ENCODE measurements around the gene AP1G2. TPM values are rescaled to one million over a fixed set of nuclear protein-coding genes. Genes with fewer than 3 reads are reported as not detected.

The AP1G2 gene
- polyA plus RNA-seq, 1 of the 3 experiments (the other 2 are of a cell fraction), result 88.3 TPM

DNA sequence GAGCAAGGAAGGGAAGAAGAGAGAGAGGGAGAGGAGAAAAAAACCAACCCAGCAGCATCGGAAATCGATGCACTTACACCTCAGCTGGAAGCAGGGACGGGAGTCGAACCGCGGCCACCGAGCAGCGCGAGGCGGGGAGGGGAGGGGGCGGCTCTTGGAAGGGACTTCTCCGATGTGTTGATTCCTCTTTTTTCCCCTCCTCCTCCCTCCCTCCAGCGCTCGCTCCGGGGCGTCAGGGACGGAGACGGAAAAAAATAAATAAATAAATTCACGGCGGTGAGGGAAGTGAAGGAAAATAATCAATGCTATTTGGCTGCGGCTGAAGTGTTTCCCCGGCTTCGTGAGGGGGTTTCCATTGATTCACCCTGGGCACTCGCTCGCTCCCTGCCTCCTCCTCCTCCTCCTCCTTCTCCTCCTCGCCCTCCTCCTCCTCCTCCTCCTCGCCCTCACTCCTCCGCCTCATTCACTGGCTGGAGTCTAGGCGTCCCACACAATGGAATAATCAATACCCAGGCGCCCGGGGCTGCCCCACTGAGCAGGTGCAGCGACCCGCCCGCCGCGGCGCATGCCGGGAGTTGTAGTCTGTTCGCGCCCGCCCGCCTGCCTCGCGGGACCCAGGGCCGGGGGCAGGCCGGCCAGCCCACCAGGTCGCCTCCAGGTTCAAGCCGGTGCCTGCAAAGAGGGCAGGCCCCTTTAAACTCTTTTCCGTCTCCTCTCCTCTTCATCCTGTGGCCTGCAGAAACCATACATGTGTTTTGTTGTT lies 16.1 kb downstream of the AP1G2 start, which contains the start of gene ZFHX2:
Gene ZFHX2 (minus strand): TSS at position 500 of the 763 bp plus-strand sequence. CDS start 16,440 bp downstream, outside the sequence.
- POLR2A ChIA-PET, result no interaction called here
- TF ChIP-seq, protein P1, sequence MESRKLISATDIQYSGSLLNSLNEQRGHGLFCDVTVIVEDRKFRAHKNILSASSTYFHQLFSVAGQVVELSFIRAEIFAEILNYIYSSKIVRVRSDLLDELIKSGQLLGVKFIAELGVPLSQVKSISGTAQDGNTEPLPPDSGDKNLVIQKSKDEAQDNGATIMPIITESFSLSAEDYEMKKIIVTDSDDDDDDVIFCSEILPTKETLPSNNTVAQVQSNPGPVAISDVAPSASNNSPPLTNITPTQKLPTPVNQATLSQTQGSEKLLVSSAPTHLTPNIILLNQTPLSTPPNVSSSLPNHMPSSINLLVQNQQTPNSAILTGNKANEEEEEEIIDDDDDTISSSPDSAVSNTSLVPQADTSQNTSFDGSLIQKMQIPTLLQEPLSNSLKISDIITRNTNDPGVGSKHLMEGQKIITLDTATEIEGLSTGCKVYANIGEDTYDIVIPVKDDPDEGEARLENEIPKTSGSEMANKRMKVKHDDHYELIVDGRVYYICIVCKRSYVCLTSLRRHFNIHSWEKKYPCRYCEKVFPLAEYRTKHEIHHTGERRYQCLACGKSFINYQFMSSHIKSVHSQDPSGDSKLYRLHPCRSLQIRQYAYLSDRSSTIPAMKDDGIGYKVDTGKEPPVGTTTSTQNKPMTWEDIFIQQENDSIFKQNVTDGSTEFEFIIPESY (IDR thresholded peaks at IDR 0.05; ENCODE audit: borderline replicate concordance, low read depth), result peak; percentile 65; the same call in 1 of the 2 replicates
- no peak for TF ChIP-seq RAD21 (IDR thresholded peaks at IDR 0.05; ENCODE audit: low read length)
- TF ChIP-seq, protein P2, sequence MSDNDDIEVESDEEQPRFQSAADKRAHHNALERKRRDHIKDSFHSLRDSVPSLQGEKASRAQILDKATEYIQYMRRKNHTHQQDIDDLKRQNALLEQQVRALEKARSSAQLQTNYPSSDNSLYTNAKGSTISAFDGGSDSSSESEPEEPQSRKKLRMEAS (IDR thresholded peaks at IDR 0.05; ENCODE audit: low read depth), result no peak
- TF ChIP-seq, protein P3, sequence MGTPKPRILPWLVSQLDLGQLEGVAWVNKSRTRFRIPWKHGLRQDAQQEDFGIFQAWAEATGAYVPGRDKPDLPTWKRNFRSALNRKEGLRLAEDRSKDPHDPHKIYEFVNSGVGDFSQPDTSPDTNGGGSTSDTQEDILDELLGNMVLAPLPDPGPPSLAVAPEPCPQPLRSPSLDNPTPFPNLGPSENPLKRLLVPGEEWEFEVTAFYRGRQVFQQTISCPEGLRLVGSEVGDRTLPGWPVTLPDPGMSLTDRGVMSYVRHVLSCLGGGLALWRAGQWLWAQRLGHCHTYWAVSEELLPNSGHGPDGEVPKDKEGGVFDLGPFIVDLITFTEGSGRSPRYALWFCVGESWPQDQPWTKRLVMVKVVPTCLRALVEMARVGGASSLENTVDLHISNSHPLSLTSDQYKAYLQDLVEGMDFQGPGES (IDR thresholded peaks at IDR 0.05; ENCODE audit: low read depth, low read length), result no peak
- TF ChIP-seq FOXJ3 (CRISPR knock-in tag; IDR thresholded peaks at IDR 0.05), result no peak
- peak; percentile 67 for TF ChIP-seq NRF1 (IDR thresholded peaks at IDR 0.05; ENCODE audit: low read depth, low read length)
- no peak for TF ChIP-seq YY1 (IDR thresholded peaks at IDR 0.05; ENCODE audit: low read depth)
- TF ChIP-seq, protein P4, sequence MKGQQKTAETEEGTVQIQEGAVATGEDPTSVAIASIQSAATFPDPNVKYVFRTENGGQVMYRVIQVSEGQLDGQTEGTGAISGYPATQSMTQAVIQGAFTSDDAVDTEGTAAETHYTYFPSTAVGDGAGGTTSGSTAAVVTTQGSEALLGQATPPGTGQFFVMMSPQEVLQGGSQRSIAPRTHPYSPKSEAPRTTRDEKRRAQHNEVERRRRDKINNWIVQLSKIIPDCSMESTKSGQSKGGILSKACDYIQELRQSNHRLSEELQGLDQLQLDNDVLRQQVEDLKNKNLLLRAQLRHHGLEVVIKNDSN (IDR thresholded peaks at IDR 0.05; ENCODE audit: borderline replicate concordance, low read depth), result no peak
- TF ChIP-seq POLR2AphosphoS5 (IDR thresholded peaks at IDR 0.05; ENCODE audit: low read depth, low read length), result peak; percentile 24; the same call in 1 of the 2 replicates
- no peak for TF ChIP-seq SIN3A (IDR thresholded peaks at IDR 0.05; ENCODE audit: borderline replicate concordance, low read depth, low read length)
- no peak for TF ChIP-seq SMC3 (IDR thresholded peaks at IDR 0.05; ENCODE audit: low read depth, low read length)
- no peak for TF ChIP-seq RFX5 (IDR thresholded peaks at IDR 0.05; ENCODE audit: low read length)
- 0 out of 2 replicates have a peak, but pooled peaks have one; percentile 33 for TF ChIP-seq RCOR1 (IDR thresholded peaks at IDR 0.05; ENCODE audit: low read length)
- TF ChIP-seq NFIC (IDR thresholded peaks at IDR 0.05; ENCODE audit: borderline replicate concordance), result no peak
- TF ChIP-seq RXRA (IDR thresholded peaks at IDR 0.05; ENCODE audit: borderline replicate concordance, low read depth), result no peak
- no peak for TF ChIP-seq FOXM1 (IDR thresholded peaks at IDR 0.05; ENCODE audit: low read depth)
- no peak for TF ChIP-seq FOSL2 (IDR thresholded peaks at IDR 0.05; ENCODE audit: borderline replicate concordance, low read depth)
- TF ChIP-seq, protein P5, sequence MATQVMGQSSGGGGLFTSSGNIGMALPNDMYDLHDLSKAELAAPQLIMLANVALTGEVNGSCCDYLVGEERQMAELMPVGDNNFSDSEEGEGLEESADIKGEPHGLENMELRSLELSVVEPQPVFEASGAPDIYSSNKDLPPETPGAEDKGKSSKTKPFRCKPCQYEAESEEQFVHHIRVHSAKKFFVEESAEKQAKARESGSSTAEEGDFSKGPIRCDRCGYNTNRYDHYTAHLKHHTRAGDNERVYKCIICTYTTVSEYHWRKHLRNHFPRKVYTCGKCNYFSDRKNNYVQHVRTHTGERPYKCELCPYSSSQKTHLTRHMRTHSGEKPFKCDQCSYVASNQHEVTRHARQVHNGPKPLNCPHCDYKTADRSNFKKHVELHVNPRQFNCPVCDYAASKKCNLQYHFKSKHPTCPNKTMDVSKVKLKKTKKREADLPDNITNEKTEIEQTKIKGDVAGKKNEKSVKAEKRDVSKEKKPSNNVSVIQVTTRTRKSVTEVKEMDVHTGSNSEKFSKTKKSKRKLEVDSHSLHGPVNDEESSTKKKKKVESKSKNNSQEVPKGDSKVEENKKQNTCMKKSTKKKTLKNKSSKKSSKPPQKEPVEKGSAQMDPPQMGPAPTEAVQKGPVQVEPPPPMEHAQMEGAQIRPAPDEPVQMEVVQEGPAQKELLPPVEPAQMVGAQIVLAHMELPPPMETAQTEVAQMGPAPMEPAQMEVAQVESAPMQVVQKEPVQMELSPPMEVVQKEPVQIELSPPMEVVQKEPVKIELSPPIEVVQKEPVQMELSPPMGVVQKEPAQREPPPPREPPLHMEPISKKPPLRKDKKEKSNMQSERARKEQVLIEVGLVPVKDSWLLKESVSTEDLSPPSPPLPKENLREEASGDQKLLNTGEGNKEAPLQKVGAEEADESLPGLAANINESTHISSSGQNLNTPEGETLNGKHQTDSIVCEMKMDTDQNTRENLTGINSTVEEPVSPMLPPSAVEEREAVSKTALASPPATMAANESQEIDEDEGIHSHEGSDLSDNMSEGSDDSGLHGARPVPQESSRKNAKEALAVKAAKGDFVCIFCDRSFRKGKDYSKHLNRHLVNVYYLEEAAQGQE (IDR thresholded peaks at IDR 0.05; ENCODE audit: low read depth, low read length), result no peak
- TF ChIP-seq, protein P6, sequence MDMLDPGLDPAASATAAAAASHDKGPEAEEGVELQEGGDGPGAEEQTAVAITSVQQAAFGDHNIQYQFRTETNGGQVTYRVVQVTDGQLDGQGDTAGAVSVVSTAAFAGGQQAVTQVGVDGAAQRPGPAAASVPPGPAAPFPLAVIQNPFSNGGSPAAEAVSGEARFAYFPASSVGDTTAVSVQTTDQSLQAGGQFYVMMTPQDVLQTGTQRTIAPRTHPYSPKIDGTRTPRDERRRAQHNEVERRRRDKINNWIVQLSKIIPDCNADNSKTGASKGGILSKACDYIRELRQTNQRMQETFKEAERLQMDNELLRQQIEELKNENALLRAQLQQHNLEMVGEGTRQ (IDR thresholded peaks at IDR 0.05; ENCODE audit: borderline replicate concordance, low read depth, low read length), result no peak
- TF ChIP-seq, protein P7, sequence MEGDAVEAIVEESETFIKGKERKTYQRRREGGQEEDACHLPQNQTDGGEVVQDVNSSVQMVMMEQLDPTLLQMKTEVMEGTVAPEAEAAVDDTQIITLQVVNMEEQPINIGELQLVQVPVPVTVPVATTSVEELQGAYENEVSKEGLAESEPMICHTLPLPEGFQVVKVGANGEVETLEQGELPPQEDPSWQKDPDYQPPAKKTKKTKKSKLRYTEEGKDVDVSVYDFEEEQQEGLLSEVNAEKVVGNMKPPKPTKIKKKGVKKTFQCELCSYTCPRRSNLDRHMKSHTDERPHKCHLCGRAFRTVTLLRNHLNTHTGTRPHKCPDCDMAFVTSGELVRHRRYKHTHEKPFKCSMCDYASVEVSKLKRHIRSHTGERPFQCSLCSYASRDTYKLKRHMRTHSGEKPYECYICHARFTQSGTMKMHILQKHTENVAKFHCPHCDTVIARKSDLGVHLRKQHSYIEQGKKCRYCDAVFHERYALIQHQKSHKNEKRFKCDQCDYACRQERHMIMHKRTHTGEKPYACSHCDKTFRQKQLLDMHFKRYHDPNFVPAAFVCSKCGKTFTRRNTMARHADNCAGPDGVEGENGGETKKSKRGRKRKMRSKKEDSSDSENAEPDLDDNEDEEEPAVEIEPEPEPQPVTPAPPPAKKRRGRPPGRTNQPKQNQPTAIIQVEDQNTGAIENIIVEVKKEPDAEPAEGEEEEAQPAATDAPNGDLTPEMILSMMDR (IDR thresholded peaks at IDR 0.05), result no peak
- TF ChIP-seq GATA2 (CRISPR knock-in tag; IDR thresholded peaks at IDR 0.05), result no peak

More for the DNA sequence above, 16.1 kb downstream of the AP1G2 start, which contains the start of gene ZFHX2:
- Histone ChIP-seq H3K9ac (peak within 1 kb of the TSS; percentile 69), H3K4me2 (peak within 1 kb of the TSS; percentile 88), H3F3A (replicated peaks; ENCODE audit: insufficient read depth) (no peaks in the 10 kb centered on the region), H3K4me1 (ENCODE audit: control insufficient read depth in 1 of 2, insufficient read depth in 2 of 2, low read depth in 1 of 2, low read length in 1 of 2) (peaks cover 5 to 19% of the 10 kb centered on the region in 2 experiments; a peak in 2 of 4 replicates), H4K20me1 (ENCODE audit: insufficient read depth) (no peaks in the 10 kb centered on the region), H3K36me3 (replicated peaks in 1 of 2; ENCODE audit: control insufficient read depth in 1 of 2, insufficient read depth in 2 of 2, low read length in 1 of 2) (no peaks in the 10 kb centered on the region), H3K9me2 (no peaks in the 10 kb centered on the region), H3K4me3 (ENCODE audit: low read depth in 2 of 2, low read length in 1 of 2) (peak within 1 kb of the TSS; percentile 75 to 97), H3K27me3 (ENCODE audit: insufficient read depth) (no peaks in the 10 kb centered on the region), H3K9me3 (no peaks in the 10 kb centered on the region), H2AFZ (ENCODE audit: low read depth) (peak within 1 kb of the TSS; percentile 94), H3K79me2 (ENCODE audit: insufficient read depth) (peaks cover 4% of the 10 kb centered on the region; the same call in 1 of the 2 replicates), H3K27ac (ENCODE audit: low read depth in 2 of 2, low read length in 1 of 2) (peak within 1 kb of the TSS in 1 of 2 experiments; percentile 80; a peak in 2 of 4 replicates)
- 1% methylated on average over 44 of the region's 49 CpGs for WGBS (ENCODE audit: low lambda C conversion rate)
- CTCF ChIA-PET, result interaction anchor here (0.7 to 2.2 kb wide), 8 partner anchors 8 to 72 kb away, joined by 3 to 11 read pairs (median 4); no protein-coding TSS in a partner anchor
- DNase-seq, result peak; percentile 91
